HT1080 (cell line): ENCODE results near the gene PGD. TPM values are rescaled to one million over a fixed set of nuclear protein-coding genes. Genes with fewer than 3 reads are reported as not detected.
"Not testable (repeated sequence)": the region's sequence is repeated elsewhere in the genome, so short reads cannot be mapped to it uniquely, and the experiment has no call there.

Experiments used
- DNase-seq: peaks from one replicate; pipeline ENCODE4 v3.0.0-alpha.2; 2015; ENCODE audit warnings: low read depth
- total RNA-seq: library from RNA; depleted of rRNA; stranded (reverse); fragments of >200 nt; shearing (Covaris generic); gene quantifications from 2 replicates; pipeline ENCODE4 v1.2.3, GENCODE V29; 2014

The PGD gene
- total RNA-seq, 1 experiment from 2014 or later = 129 TPM

DNA sequence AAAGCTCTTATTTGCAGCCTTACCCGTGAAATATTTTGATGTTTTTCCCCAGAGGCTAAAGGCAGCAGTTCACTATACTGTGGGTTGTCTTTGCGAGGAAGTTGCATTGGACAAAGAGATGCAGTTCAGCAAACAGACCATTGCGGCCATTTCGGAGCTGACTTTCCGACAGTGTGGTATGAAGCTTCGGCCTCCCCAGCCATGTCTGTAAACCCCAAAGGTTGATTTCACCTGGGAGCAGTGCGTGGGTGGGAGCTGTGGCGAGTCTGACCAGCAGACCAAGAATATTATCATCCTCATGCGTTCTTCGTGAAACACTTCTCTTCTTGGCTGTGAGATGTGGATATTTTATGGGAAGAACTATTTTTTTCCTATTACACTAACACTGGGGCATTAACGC lies 34.9 kb downstream of the PGD start:
- no peak for DNase-seq

DNA sequence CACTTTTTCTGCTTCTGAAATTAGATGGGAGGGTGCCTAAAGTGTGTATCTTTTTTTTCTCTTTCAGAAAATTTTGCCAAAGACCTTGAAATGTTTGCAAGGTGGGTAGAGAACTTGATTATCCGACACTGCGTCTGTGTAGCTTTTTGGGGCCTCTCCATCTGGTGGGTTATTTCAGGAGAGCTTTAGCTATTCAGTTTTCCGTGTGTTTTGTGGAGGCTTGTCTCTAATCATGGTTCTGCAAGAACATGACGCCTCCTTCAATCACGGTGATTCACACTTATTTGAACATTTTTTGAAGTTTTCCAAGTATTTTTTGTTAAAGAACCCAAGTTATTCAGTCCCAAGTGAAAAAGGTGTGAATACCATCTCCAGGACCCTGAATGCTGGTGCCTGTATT lies 35.7 kb downstream of the PGD start:
- no peak for DNase-seq

DNA sequence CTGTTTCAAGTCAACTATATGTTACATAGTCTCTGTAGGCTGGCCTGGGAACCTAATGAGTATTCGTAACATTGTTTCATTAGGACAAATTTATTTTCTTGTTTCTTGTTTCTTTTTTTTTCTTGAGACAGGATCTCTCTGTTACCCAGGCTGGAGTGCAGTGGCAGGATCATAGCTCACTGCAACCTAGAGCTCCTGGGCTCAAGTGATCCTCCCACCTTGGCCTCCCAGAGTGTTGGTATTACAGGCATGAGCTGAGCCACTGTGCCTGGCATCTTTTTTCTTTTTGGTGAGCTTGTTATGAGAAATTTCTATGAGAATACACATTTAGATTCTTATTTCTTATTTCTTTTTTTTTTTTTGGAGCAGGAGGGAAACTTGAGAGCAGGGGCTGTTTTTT lies 38.2 kb downstream of the PGD start:
- DNase-seq = no peak

DNA sequence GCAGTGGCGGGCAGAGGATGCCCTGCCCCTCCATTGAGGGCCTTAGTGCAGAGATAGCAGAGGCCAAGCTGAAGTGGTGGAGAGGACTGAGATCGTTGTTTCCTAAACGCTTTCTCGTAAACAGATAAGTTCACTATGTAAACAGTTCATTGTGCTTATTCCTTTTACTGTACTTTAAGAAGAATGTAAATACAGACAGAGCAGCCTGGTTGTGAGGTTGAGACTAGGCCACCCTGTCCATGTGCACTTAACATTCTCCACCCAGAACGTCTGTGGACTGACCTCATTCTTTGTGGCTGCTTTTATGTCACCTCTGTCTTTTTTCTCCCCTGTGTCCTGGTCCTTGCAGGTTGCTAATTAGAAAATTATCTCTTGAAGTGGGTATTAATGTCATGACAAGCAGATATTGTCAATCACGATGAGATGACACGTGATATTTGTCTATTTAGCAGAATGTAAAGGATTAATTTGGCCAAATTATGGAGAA lies 39.9 kb downstream of the PGD start:
- no peak for DNase-seq

DNA sequence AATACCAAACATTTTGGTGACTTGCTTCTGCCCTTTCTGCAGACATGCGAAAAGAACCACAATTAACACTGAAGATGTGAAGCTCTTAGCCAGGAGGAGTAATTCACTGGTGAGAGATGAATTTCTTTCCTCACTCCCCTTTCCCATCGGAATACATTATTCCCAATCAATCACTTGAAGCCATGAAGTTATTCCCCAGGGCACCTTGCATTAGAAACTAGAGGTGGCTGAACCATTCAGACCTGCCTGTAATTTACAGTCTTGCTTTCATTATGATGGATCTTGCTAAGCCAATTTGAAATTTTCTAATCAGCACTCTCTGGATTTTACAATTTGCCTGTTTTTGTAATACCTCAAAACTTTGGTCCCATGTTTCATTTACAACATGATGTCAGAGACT lies 41.4 kb downstream of the PGD start:
- no peak for DNase-seq

DNA sequence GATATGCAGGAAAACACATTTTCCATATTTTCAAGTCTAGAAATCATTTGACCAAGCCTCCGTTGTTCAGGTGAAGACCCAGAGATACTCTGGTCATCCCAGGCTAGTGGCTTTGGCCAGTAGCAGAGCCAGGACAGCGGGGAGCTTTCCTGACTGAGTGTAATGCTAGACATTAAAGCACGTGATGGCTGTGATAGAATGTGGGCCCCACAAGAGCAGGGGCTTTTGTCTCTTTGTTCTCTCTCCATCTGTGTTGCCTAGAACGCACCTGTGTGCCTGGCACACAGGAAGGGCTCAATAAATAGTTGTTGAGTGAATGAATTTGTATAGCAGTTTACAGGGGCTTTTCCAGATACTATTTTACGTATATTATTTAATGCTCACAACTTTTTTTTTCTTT lies 41.9 kb downstream of the PGD start:
- DNase-seq = no peak

DNA sequence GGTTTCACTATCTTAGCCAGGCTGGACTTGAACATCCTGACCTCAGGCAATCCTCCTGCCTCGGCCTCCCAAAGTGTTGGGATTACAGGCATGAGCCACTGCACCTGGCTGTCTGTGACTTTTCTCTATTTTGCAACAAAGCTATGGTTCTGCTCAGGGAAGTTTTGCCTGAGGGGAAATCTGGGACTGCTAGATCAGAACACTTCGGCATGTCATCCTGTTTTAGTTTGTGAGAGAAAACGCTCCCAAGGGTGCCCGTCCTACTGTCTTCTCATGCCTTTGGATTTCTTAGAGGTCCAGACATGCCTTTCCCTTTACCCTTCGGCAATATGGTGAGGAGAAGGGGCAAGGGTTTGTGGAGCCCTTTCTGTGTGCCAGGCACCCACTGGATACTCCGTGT lies 45.4 kb downstream of the PGD start:
- DNase-seq = no peak

DNA sequence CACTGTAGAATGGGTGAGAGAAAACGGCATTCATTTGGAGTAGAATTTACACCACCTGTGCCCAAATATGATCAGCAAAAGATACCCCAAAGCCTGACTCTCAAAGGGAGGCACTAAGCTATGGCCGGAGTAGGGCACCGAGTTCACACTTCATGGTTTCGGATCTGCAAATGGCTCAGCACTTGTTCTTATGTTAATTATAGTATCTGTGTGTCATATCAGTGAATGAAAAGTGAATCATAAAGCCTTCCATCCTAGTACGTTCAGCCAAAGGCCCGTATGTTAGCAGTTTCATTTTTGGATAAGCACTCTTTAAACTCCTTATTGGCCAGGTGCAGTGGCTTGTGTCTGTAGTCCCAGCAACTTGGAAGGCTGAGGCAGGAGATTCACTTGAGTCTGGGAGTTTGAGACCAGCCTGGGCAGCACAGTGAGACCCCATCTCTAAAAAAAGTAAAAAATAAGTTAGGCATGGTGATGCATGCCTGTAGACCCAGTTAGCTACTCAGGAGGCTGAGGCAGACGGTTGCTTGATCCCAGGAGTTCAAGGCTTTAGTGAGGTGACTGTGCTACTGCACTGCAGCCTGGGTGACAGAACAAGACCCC lies 46.0 kb downstream of the PGD start:
- DNase-seq = no peak

DNA sequence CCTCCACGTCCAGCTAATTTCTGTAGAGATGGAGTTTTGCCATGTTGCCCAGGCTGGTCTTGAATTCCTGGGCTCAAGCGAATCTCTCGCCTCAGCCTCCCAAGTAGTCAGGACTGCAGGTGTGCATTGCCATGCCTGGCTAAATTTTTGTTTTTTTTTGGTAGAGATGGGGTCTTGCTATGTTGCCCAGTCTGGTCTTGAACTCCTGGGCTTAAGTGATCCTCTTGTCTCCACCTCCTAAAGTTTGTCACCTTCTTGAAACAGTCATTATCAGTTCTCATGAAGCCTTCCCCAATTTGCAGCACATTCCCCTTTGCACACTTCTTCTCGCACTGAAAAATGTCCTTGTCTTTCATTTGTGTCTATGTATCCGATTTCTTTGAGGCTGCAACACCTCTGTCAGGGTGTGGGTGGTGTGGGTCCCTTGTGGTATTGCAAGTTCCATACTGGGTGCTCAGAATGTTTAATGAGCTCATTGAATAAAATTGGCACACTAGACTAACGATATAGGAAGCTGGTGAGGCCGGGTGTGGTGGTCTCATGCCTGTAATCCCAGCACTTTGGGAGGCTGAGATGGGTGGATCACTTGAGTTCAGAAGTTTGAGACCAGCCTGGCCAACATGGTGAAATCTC lies 48.0 kb downstream of the PGD start:
- no peak for DNase-seq

DNA sequence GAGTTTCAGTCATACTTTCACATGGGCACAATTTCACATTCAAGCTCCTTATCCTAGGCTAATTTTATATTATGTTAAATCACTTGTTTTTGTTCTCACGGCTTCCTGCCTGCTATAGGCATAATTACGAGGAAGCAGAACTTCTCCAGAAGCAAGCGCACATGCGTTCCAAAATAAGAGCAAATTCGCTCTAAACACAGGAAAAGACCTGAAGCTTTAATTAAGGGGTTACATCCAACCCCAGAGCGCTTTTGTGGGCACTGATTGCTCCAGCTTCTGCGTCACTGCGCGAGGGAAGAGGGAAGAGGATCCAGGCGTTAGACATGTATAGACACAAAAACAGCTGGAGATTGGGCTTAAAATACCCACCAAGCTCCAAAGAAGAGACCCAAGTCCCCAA lies 50.9 kb downstream of the PGD start, which contains the start of gene CORT:
CORT (plus strand) TSS at position 281 of the 400 bp plus-strand sequence. CDS start 193 bp downstream, outside the sequence.
- DNase-seq = no peak

DNA sequence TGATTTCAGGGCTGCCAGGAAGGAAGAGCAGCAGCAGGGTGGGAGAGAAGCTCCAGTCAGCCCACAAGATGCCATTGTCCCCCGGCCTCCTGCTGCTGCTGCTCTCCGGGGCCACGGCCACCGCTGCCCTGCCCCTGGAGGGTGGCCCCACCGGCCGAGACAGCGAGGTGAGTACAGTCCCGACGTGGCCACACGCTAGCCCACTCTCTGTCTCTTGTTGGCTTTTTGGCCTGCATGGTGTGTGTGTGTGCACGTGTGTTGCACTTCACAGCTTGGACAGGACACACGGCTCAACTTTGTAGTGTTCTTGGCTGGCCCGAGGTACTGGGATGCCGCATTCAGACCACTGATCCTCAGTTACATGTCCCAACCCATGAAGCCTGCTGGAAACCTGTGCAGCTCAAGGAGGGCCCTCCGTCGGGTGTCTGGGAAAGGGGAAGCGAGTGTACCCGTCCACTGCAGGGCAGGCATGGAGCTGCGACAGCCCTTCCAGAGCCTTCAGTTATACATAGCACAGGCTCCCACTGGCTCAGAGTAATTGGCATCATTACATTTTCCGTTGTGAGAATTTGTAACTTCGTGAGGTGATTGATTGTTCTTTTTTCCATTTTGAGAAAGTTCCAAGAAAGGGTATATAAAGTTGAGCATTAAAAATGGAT lies 51.4 kb downstream of the PGD start:
- DNase-seq = no peak

DNA sequence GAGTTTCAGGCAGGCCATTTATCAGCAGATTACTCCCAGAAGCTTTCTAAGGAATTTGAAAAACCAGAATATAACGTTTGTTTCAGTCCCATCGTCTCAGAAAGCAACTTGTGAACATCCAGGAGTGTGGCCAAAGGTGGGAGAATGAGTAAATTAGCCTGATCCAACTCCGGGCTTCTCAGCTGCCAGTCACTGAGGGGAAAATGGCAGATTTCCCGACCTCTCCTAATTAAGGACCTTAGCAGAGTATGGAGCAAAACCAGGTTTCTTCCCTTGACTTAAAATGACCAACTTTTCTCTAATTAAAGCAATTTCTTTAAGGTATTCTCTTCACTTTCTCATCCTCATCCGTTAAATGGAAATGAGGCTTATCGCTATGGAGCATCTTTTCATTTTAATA lies 52.0 kb downstream of the PGD start:
- DNase-seq = no peak

DNA sequence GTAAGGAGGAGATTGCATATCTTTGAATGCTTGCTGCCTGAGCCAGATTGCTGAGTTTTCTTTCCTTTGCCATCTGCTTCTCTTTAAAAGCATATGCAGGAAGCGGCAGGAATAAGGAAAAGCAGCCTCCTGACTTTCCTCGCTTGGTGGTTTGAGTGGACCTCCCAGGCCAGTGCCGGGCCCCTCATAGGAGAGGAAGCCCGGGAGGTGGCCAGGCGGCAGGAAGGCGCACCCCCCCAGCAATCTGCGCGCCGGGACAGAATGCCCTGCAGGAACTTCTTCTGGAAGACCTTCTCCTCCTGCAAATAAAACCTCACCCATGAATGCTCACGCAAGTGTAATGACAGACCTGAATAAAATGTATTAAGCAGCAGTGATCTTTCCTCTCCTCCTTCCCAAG lies 52.4 kb downstream of the PGD start:
- no peak for DNase-seq

DNA sequence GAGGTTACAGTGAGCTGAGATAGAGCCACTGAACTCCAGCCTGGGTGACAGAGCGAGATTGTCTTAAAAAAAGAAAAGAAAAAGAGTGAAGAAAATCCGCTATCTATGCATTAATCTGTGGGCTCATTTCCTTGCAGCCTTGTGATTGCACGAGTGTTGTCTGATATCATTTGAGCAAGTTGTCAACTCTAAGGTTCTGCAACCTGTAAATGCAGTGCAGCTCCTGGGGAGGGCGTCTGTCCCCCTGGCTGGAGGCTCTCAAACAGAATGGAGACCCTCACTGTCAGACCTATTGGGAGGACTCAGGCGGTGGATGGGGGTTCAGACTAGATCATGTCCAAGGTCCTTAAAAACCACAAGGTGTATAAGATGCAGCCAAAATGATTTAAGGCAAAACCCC lies 57.2 kb downstream of the PGD start:
- DNase-seq = no peak

DNA sequence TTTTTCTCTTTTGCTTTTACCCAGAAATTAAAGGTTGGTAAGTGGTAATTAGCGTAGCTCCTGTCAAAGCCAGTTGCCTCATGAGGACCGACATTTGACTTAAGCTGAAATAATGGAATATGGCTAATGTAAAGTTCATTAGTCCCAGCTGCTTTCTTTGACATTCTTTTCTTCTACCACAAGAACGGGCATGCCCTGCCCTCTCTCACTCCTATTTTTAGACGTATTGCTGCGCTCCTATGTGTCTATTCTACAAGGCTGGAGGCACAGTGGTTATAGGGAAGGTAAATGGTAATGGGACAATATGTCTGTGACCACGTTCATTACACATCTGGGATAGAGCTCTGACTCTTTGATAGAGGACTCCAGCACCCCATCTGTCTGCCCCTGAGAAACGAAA lies 57.8 kb downstream of the PGD start:
- no peak for DNase-seq

DNA sequence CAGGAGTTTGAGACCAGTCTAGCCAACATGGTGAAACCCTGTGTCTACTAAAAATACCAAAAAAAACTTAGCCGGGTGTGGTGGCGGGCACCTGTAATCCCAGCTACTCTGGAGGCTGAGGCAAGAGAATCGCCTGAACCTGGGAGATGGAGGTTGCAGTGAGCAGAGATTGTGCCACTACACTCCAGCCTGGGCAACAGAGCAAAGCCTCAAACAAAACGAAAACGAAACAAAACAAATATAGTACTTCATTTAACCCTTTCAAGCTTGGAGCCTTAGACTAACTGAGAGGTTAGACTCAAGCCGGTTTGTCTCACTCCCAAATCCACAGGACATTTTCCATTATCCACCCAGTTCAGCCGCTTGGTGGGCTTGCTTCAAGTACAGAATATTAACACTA lies 58.6 kb downstream of the PGD start:
- not testable (repeated sequence) for DNase-seq

DNA sequence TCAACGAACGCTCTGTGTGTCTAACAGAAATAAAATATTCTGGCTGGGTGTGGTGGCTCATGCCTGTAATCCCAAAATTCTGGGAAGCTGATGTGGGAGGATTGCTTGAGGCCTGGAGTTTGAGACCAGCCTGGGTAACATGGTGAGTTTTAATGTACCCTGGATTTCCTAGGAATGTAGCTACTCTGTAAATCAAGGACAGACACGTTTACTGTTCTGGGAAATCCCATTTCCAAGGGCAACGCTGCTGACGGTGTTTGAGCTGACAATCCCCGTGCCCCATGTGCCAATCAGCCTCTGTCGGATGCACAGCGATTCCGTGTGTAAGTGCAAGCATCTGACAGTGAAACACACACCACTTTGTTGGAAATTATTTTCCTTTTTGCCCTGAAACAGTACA lies 59.0 kb downstream of the PGD start:
- DNase-seq = no peak

DNA sequence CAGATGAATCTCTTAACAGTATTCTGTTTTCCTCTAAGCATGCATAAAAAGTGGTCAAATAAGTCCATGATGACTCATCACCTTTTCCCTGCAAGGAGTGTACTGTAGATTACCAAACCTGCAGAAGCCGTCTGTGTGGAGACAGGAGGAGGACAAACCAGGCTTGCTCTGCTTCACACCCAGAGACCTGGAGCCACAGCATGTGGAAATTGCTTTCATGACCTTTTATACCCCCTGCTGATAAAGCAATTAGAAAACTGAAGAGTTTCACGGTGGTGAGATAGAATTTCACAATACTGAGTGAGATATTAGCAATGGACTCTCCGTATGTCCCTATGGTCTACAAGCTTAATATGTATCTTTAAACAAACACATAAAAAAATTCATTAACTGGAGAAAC lies 60.3 kb downstream of the PGD start:
- peak; percentile 75 for DNase-seq

DNA sequence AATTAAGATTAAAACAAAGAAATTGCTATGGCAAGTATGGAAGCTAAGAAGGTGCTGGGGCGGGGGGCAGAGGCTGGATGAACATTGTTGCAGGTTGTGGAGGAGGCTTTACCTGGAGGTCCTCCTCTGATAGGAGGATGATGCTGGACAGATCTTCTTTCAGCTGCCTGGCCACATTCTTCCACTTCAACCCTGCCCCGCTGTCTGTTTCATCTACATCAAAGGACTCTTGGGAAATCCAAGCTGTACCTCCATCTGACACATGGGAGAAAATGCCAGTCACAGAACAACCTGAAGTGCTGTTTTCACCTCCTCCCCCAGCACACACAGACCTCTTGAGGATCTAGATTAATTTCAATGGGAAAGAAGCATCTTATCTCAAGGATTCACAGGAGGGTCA lies 68.2 kb downstream of the PGD start:
- DNase-seq = no peak

DNA sequence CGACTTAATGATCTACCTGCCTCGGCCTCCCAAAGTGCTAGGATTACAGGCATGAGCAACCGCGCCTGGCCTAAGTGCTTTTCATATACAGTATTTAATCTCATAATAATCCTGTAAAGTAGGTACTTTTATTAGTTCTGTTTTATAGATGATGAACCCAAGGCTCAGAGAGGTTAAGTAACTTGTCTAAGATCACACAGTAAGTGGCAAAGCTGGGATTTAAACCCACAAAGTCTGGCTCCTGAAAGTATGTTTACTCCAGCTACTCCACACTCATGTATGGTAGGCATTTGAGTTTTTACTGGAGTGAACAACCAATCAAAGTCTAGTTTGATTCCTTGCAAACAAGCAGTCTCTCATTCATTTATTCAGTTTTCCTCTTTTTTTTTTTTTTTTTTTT lies 71.2 kb downstream of the PGD start:
- DNase-seq = no peak
